T-cell (primary cell): Measurements from ENCODE around the gene LIMK2. TPM values are rescaled to one million over a fixed set of nuclear protein-coding genes. Genes with fewer than 3 reads are reported as not detected.
"Not testable (repeated sequence)": the region's sequence is repeated elsewhere in the genome, so short reads cannot be mapped to it uniquely, and the experiment has no call there.

Experiments used
- ATAC-seq, 4 experiments: fragments of 200-7000 bp in 3 of 4; fragments of 150-1000 bp in 1 of 4; cut with Tn5 transposase; replicated peaks in 1 of 4; 1 replicate in 3 of 4; 2 replicates in 1 of 4; pipeline ENCODE4 v1.10.0; 2021; ENCODE audit warnings: moderate library complexity in 3 of 4, mild to moderate bottlenecking in 2 of 4, moderate number of reproducible peaks in 1 of 4
- CTCF ChIA-PET, 2 donors: fragments of 300-600 bp; sonication (Branson Sonifier 250); formaldehyde crosslinking; loops; one replicate each; lab custom pipeline; 2022; ENCODE audit warnings: antibody characterized with exemption in 2 of 2; lab: Charles Lee
- POLR2A ChIA-PET, 2 donors: fragments of 300-600 bp; sonication (Branson Sonifier 250); formaldehyde crosslinking; loops; one replicate each; lab custom pipeline; 2022; ENCODE audit warnings: antibody characterized with exemption in 2 of 2; lab: Charles Lee
- DNase-seq, 35 experiments: peaks; one replicate each; pipeline versions ENCODE4 v3.0.0 to v3.0.0-alpha.2; 2013 to 2023
- H3K27ac ChIP-seq: one replicate; pipeline ENCODE4 v1.5.1; 2013; ENCODE audit warnings: low read length
- H3K27me3 ChIP-seq, 2 experiments: replicated peaks in 1 of 2; 1 replicate in 1 of 2; 2 replicates in 1 of 2; pipeline versions ENCODE4 v1.6.1 to v1.7.0; 2013; ENCODE audit warnings: low read length in 1 of 2, mixed read lengths in 1 of 2; ENCODE audit not compliant: control insufficient read depth in 2 of 2, insufficient read depth in 2 of 2; ENCODE audit errors: extremely low read depth in 1 of 2
- H3K36me3 ChIP-seq, 2 donors: 1 replicate in 1 of 2; 2 replicates in 1 of 2; pipeline versions ENCODE4 v1.6.1 to v1.7.0; 2013; ENCODE audit warnings: low read length in 1 of 2; ENCODE audit not compliant: control insufficient read depth in 2 of 2, insufficient read depth in 1 of 2; ENCODE audit errors: extremely low read depth in 1 of 2
- H3K4me1 ChIP-seq, 2 experiments: 1 replicate in 1 of 2; 2 replicates in 1 of 2; pipeline versions ENCODE4 v1.6.1 to v1.7.0; 2013; ENCODE audit warnings: low read length in 2 of 2, mixed read lengths in 1 of 2; ENCODE audit not compliant: insufficient read depth in 2 of 2, control insufficient read depth in 1 of 2; ENCODE audit errors: extremely low read depth in 1 of 2
- H3K4me3 ChIP-seq, 2 donors: 1 replicate in 1 of 2; 2 replicates in 1 of 2; pipeline versions ENCODE4 v1.5.1 to v1.7.0; 2013; ENCODE audit warnings: mild to moderate bottlenecking in 2 of 2, low read length in 1 of 2, moderate library complexity in 1 of 2; ENCODE audit not compliant: control insufficient read depth in 1 of 2; ENCODE audit errors: extremely low read depth in 1 of 2
- H3K9me3 ChIP-seq: 2 replicates; pipeline ENCODE4 v1.7.0; 2013
- H3K27ac Mint-ChIP-seq, 2 donors: one replicate each; pipeline ENCODE4 v1.8.0; 2020 to 2021; ENCODE audit warnings: mild to moderate bottlenecking in 2 of 2, mixed read lengths in 2 of 2
- H3K27me3 Mint-ChIP-seq, 2 donors: one replicate each; pipeline ENCODE4 v1.8.0; 2021 to 2022; ENCODE audit warnings: mixed read lengths in 2 of 2
- H3K36me3 Mint-ChIP-seq: one replicate; pipeline ENCODE4 v1.8.0; 2021; ENCODE audit warnings: mixed read lengths
- H3K4me1 Mint-ChIP-seq, 3 donors: one replicate each; pipeline ENCODE4 v1.8.0; 2020 to 2022; ENCODE audit warnings: mixed read lengths in 3 of 3, mild to moderate bottlenecking in 1 of 3
- H3K4me3 Mint-ChIP-seq, 3 donors: one replicate each; pipeline ENCODE4 v1.8.0; 2020 to 2022; ENCODE audit warnings: mild to moderate bottlenecking in 3 of 3, mixed read lengths in 3 of 3, moderate library complexity in 3 of 3
- H3K9me3 Mint-ChIP-seq, 3 donors: one replicate each; pipeline ENCODE4 v1.8.0; 2020 to 2022; ENCODE audit warnings: mixed read lengths in 3 of 3
- WGBS: methylation state at CpG from one replicate; pipeline ENCODE4 v1.1.5; 2013; ENCODE audit warnings: missing lambda C conversion rate; ENCODE audit not compliant: insufficient coverage; 5-methylcytosine and 5-hydroxymethylcytosine counted together
- total RNA-seq, 35 experiments: library from RNA in 6 of 35; stranded (reverse) in 6 of 35; fragments of 120-200 nt in 1 of 35; gene quantifications; one replicate each; pipeline versions ENCODE4 v1.2.1 to v1.2.4 and lab custom pipeline; 2013 to 2026

The LIMK2 gene
- total RNA-seq, 5 donors from 2014 or later (not counting 1 experiment from before 2014, with no cell fraction given): 21.5 to 31.5 (median 29.7) TPM

DNA sequence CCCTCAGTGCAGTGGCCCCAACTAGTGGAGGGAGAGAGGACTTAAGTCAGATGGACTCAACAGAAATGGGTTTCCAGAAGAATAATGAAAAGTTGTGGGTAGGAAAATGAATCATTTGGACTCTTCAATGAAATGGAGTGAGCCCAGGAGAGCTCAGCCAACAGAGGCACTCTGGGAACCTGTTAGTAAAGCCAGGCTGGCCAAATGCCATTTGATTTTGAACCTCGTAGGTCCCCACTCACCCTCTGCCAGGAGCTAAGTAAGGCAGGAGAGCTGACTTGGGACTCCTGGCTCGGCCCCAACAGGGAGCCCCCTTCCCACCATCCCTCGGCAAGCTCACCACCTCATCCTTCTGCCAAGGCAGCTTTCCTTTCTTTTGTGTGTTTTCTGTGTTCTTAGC, 5.6 kb upstream of the LIMK2 start:
- 100% methylated on average over 1 of the region's 3 CpGs for WGBS
- peaks cover 0 to 21% of the 10 kb centered on the region in 2 donors for H3K36me3 ChIP-seq
- CTCF ChIA-PET, H3K9me3 Mint-ChIP-seq, H3K27me3 ChIP-seq, H3K4me3 Mint-ChIP-seq, H3K9me3 ChIP-seq, DNase-seq, H3K4me3 ChIP-seq, H3K27me3 Mint-ChIP-seq, ATAC-seq, H3K27ac ChIP-seq, POLR2A ChIA-PET: not testable (repeated sequence)
- Mint-ChIP-seq H3K27ac (peak overlapping the region; percentile 50 to 68), H3K4me1 (peaks cover 18 to 22% (median 21%) of the 10 kb centered on the region in 3 donors), H3K36me3 (peaks cover 23% of the 10 kb centered on the region)
- H3K4me1 ChIP-seq: peaks cover 6 to 17% of the 10 kb centered on the region in 2 experiments

DNA sequence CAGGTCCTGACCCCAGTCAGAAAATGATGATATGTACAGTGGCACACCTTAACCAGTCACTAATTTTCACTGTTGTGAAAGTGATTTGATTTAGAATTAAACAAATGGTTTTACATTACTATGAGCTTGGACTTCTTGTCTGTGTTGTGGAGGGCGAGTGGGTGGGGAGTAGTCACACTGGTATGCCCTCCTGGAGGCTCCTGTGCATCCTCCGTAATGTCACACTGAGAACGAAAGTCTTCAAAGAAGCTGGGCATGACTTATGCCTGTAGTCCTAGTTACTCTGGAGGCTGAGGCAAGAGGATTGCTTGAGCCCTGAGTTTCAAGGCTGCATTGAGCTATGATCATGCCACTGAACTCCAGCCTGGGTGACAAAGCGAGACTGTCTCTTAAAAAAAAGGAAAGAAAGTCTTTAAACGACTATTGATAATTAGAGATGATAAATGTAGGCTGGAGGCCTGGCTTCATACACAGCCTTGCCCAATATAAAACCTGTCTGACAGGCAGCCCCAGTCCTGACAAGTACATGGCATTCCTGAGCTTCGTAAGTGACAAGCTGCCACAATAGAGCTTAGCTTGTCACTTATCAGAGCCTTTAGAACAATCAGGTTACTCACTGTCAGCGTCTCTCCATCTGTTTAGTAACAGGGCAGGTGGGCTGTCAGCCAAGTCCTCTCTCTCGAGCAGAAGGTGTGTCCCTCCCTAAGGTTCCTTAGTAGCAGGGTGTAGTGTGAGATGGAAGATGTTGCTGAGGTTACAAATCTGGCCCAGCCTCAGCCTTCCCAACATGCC, 5.0 kb upstream of the LIMK2 start:
- POLR2A ChIA-PET: no interaction called here

DNA sequence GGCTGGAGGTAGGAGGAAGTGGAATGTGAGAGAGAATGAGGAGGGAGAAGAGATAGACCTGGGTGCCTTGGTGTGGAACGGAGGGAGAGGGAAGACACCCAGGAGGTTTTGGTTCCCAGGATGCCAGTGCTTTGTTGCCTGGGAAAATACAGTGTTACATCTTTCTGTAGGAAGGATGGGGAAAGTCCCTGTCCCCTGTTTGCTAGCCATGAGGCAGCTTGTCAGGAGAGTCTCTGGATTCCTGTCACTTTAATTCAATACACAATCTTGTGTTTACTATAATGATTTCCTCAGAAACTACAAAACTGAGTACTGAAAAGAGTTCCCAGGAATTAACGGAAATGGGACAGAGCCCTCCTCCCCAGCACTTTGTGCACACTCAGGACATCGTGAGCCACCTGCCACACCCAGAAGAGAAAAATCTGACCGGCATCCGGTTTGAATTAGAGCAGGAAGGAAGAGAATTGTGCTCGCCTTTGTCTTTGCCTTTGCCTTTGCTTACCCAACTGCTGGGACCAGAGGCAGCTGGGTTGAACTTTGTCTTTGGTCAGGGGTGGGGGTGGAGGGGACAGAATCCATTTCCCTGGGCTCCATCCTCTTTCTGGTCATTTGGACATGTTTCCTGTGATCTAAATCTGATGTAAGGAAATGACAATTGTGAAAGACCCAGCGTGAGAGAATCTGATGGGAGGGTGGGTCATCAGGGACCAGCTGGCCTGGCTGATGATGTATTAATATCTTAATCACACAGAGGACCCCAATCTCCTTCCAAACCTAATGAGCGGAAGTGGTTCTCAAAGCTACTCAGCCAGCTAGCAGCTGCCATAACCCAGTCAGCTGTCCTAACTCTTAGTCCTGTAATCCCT, 1.3 kb upstream of the LIMK2 start:
- ChIA-PET POLR2A (no interaction called here), CTCF (interaction anchor here (0.6 to 3.0 kb wide), 9 partner anchors 13 to 274 kb away, joined by 3 to 14 read pairs (median 5); partner anchors contain the start of gene PIK3IP1 (in 1 of the 2))
- Histone ChIP-seq H3K4me3 (no peak overlapping the region), H3K27ac (peak overlapping the region; percentile 82), H3K4me1 (peaks cover 16 to 36% of the 10 kb centered on the region in 2 experiments), H3K27me3 (no peaks in the 10 kb centered on the region), H3K9me3 (no peaks in the 10 kb centered on the region), H3K36me3 (peaks cover 0 to 2% of the 10 kb centered on the region in 2 donors)
- ATAC-seq (peak in 1 of 4 experiments; percentile 18), DNase-seq (peak in 5 of 35 experiments; percentile 8 to 48 (median 18))
- Mint-ChIP-seq H3K27me3 (no peaks in the 10 kb centered on the region), H3K4me3 (peak overlapping the region; percentile 84 to 89 (median 86)), H3K4me1 (peaks cover 46 to 51% (median 47%) of the 10 kb centered on the region in 3 donors), H3K27ac (peak overlapping the region; percentile 92 to 98), H3K9me3 (no peaks in the 10 kb centered on the region), H3K36me3 (peaks cover 2% of the 10 kb centered on the region)
- no CpG with 5 or more reads among the region's 8 CpGs for WGBS

More for the DNA sequence above, 5.0 kb upstream of the LIMK2 start:
- no peaks in the 10 kb centered on the region for H3K9me3 Mint-ChIP-seq
- CTCF ChIA-PET: interaction anchor here in 1 of 2 donors (0.7 kb wide), 1 partner anchor 58 kb away, joined by 3 read pairs; no protein-coding TSS in a partner anchor
- 65% methylated on average over 5 of the region's 8 CpGs for WGBS
- DNase-seq: no peak
- Histone ChIP-seq H3K4me1 (peaks cover 9 to 22% of the 10 kb centered on the region in 2 experiments), H3K4me3 (no peak overlapping the region), H3K27ac (no peak overlapping the region), H3K36me3 (peaks cover 0 to 16% of the 10 kb centered on the region in 2 donors), H3K9me3 (no peaks in the 10 kb centered on the region), H3K27me3 (no peaks in the 10 kb centered on the region)
- H3K27me3 Mint-ChIP-seq: no peaks in the 10 kb centered on the region
- peaks cover 22 to 28% (median 27%) of the 10 kb centered on the region in 3 donors for H3K4me1 Mint-ChIP-seq
- ATAC-seq: no peak
- peak overlapping the region; percentile 50 to 71 for H3K27ac Mint-ChIP-seq
- H3K36me3 Mint-ChIP-seq: peaks cover 21% of the 10 kb centered on the region
- H3K4me3 Mint-ChIP-seq: no peak overlapping the region

DNA sequence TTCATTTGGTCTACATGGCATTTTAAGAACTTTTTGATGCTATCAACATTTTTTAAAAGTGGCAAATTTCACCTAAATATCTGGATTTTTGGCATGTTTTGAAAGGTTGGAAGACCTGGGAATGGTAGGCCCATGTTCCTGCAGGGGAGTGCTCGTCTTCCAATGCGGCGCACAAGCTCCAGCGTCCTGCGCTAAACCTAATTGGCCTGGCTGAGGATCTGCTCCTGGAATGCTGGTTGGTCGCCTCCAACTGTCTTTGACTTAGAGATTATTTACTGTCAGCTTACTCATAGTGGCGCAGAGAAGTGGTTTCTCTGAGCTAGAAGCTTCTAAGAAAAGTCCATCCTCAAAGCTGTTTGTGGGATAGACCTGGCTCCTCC, 626 bp upstream of the LIMK2 start:
- peak overlapping the region; percentile 92 to 98 for H3K27ac Mint-ChIP-seq
- no peaks in the 10 kb centered on the region for H3K27me3 ChIP-seq
- no peaks in the 10 kb centered on the region for H3K9me3 Mint-ChIP-seq
- peak overlapping the region; percentile 84 to 89 (median 86) for H3K4me3 Mint-ChIP-seq
- no peaks in the 10 kb centered on the region for H3K27me3 Mint-ChIP-seq
- H3K9me3 ChIP-seq: no peaks in the 10 kb centered on the region
- peaks cover 53 to 57% (median 53%) of the 10 kb centered on the region in 3 donors for H3K4me1 Mint-ChIP-seq
- peak overlapping the region; percentile 82 for H3K27ac ChIP-seq
- peaks cover 0 to under 1% of the 10 kb centered on the region in 2 donors for H3K36me3 ChIP-seq
- no peak for ATAC-seq
- no peaks in the 10 kb centered on the region for H3K36me3 Mint-ChIP-seq
- POLR2A ChIA-PET: interaction anchor here in 1 of 2 donors (0.7 kb wide), 1 partner anchor 66 kb away, joined by 3 read pairs; no protein-coding TSS in a partner anchor
- peaks cover 16 to 36% of the 10 kb centered on the region in 2 experiments for H3K4me1 ChIP-seq
- 97% methylated on average over 5 of the region's 7 CpGs for WGBS
- DNase-seq: no peak
- CTCF ChIA-PET: interaction anchor here (0.6 to 3.0 kb wide), 11 partner anchors 12 to 274 kb away, joined by 3 to 14 read pairs (median 5); partner anchors contain the start of gene PIK3IP1 (in 1 of the 2)
- peak overlapping the region in 1 of 2 donors; percentile 95 for H3K4me3 ChIP-seq

DNA sequence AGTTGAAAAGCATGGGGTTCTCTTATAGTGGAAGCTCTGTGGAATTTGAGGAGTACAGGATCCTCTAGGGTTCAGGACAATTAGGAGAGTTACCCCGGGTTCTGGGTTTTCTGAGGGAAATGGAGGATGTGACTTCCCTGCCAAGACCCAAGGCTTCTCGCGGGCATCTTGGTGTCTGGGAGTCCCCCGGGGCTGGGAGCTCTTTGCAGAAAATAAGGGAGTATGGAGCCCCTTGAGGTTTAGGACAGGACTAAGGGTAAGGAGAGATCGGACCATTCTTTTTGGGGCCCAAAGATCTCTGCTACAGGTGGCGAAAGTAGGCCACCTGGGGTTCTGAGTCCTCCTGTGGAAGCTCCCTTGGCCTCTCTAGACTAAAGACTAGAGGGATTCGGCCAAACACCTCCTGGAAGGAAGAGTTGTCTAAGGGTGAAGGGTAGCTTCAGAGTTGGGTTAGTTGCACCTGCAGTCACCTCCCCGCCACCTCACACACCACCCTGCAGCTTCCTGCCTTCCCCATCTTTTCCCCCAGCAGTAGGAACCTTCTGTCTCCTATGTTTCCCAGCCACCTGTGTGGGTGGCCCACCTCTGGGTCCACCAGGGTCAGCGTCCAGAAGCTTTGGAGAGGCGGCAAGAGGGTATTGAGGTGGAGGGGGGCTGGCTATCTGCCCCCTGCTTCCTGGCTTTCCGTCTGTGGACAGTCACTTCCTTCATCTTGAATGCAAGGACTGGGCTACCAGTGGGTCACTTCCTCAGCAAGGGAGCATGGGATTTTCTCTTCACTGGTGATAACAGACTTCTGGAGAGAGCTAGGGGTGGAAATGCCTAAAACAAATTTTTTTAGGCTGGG, 908 bp downstream of the LIMK2 start:
- CTCF ChIA-PET: interaction anchor here (0.6 to 3.0 kb wide), 12 partner anchors 11 to 589 kb away, joined by 3 to 14 read pairs (median 4); partner anchors contain the start of gene PIK3IP1 (in 1 of the 2)
- Histone ChIP-seq H3K27me3 (no peaks in the 10 kb centered on the region), H3K4me1 (peaks cover 21 to 36% of the 10 kb centered on the region in 2 experiments), H3K4me3 (peak overlapping the region; percentile 94 to 95), H3K9me3 (no peaks in the 10 kb centered on the region), H3K36me3 (no peaks in the 10 kb centered on the region), H3K27ac (peak overlapping the region; percentile 77)
- Mint-ChIP-seq H3K27me3 (no peaks in the 10 kb centered on the region), H3K27ac (peak overlapping the region; percentile 36 to 74), H3K4me3 (peak overlapping the region; percentile 84 to 89 (median 86)), H3K9me3 (no peaks in the 10 kb centered on the region), H3K36me3 (no peaks in the 10 kb centered on the region), H3K4me1 (peaks cover 62 to 63% (median 63%) of the 10 kb centered on the region in 3 donors)
- no peak for DNase-seq
- ATAC-seq: no peak
- POLR2A ChIA-PET: interaction anchor here (0.6 to 0.7 kb wide), 5 partner anchors 32 to 516 kb away, joined by 3 read pairs; no protein-coding TSS in a partner anchor
- WGBS: 18% methylated on average over 3 of the region's 11 CpGs
